HCT116 (cell line): ENCODE data around the gene ERFE. TPM values are rescaled to one million over a fixed set of nuclear protein-coding genes. Genes with fewer than 3 reads are reported as not detected.

Source experiments
- ATAC-seq: fragments of 200-7000 bp; cut with Tn5 transposase; 2 replicates; pipeline ENCODE4 v1.9.1; 2020; ENCODE audit warnings: mild to moderate bottlenecking, moderate library complexity
- BruUV-seq: library from RNA; stranded (reverse); fragments of 400-500 nt; replicated peaks from 2 replicates; lab custom pipeline; 2021; lab: Mats Ljungman, UMichigan
- CTCF ChIA-PET: fragments of 300-600 bp; sonication (Branson Sonifier 250); formaldehyde crosslinking; loops from one replicate; lab custom pipeline; 2021; ENCODE audit warnings: antibody characterized with exemption; lab: Charles Lee
- POLR2A ChIA-PET: fragments of 300-600, 350-600 bp; sonication (Branson Sonifier 250); formaldehyde crosslinking; loops from one replicate; lab custom pipeline; 2021; ENCODE audit warnings: antibody characterized with exemption; lab: Charles Lee
- RAD21 ChIA-PET, 2 experiments: fragments of 300-600 bp; sonication (Branson Sonifier 250); formaldehyde crosslinking; loops; one replicate each; lab custom pipeline; 2023; ENCODE audit warnings: low total read pairs in 2 of 2; ENCODE audit not compliant: uncharacterized antibody in 2 of 2, unreplicated experiment in 2 of 2, low non-redundant PET in 1 of 2; lab: Charles Lee
- DNase-seq: peaks from one replicate; pipeline ENCODE4 v3.0.0-alpha.2; 2010; ENCODE audit warnings: low read depth, low spot score
- H2AFZ ChIP-seq: fragments of 200-600 bp; shearing (Covaris generic), sonication (generic); 2 replicates; pipeline ENCODE4 v1.6.1; 2017; ENCODE audit warnings: low read depth, mixed run types, mixed read lengths, antibody characterized with exemption, low read length; ENCODE audit not compliant: poor library complexity, severe bottlenecking
- H3K27ac ChIP-seq: 2 replicates; pipeline ENCODE4 v1.5.1; 2012; ENCODE audit warnings: low read depth, low read length
- H3K27me3 ChIP-seq: fragments of 200-600 bp; sonication (generic); 2 replicates; pipeline ENCODE4 v1.6.1; 2016; ENCODE audit warnings: mixed run types, low read length, mixed read lengths; ENCODE audit not compliant: insufficient read depth
- H3K36me3 ChIP-seq, 2 experiments: fragments of 200-500 bp in 1 of 2; fragments of 200-600 bp in 1 of 2; sonication (Bioruptor generic) in 1 of 2; sonication (generic) in 1 of 2; 2 replicates each; pipeline versions ENCODE4 v1.5.1 to v1.6.1; 2014 to 2016; ENCODE audit warnings: low read length in 2 of 2, inconsistent platforms in 1 of 2, mixed read lengths in 1 of 2, mixed run types in 1 of 2; ENCODE audit not compliant: insufficient read depth in 2 of 2, control insufficient read depth in 1 of 2
- H3K4me1 ChIP-seq, 2 experiments: fragments of 200-600 bp in 1 of 2; sonication (generic) in 1 of 2; 2 replicates each; pipeline versions ENCODE4 v1.5.1 to v1.6.1; 2012 to 2017; ENCODE audit warnings: low read length in 2 of 2, inconsistent platforms in 1 of 2, mild to moderate bottlenecking in 1 of 2, mixed read lengths in 1 of 2, mixed run types in 1 of 2, moderate library complexity in 1 of 2; ENCODE audit not compliant: insufficient read depth in 2 of 2, control insufficient read depth in 1 of 2
- H3K4me2 ChIP-seq: fragments of 200-600 bp; sonication (generic); 2 replicates; pipeline ENCODE4 v1.6.1; 2017; ENCODE audit warnings: mixed run types, low read length, mixed read lengths
- H3K4me3 ChIP-seq, 2 experiments: fragments of 200-600 bp in 1 of 2; sonication (generic) in 1 of 2; replicated peaks in 1 of 2; 2 replicates each; pipeline ENCODE4 v1.5.1; 2011 to 2016; ENCODE audit warnings: low read length in 2 of 2, control low read depth in 1 of 2, low read depth in 1 of 2, mild to moderate bottlenecking in 1 of 2, mixed read lengths in 1 of 2, mixed run types in 1 of 2
- H3K79me2 ChIP-seq: fragments of 200-600 bp; sonication (generic); 2 replicates; pipeline ENCODE4 v1.6.1; 2017; ENCODE audit warnings: mild to moderate bottlenecking, mixed run types, low read length, moderate library complexity, mixed read lengths; ENCODE audit not compliant: insufficient read depth
- H3K9ac ChIP-seq: fragments of 200-600 bp; sonication (generic); 2 replicates; pipeline ENCODE4 v1.6.1; 2016; ENCODE audit warnings: low read length, mixed read lengths
- H3K9me2 ChIP-seq: fragments of 200-600 bp; sonication (generic), shearing (Covaris generic); 2 replicates; pipeline ENCODE4 v1.6.1; 2017; ENCODE audit warnings: mixed run types, mild to moderate bottlenecking, moderate library complexity; ENCODE audit not compliant: insufficient read depth
- H3K9me3 ChIP-seq, 2 experiments: fragments of 200-500 bp in 1 of 2; fragments of 200-600 bp in 1 of 2; sonication (Bioruptor generic) in 1 of 2; sonication (generic) in 1 of 2; 2 replicates each; pipeline ENCODE4 v1.6.1; 2014 to 2017; ENCODE audit warnings: low read length in 2 of 2, mixed read lengths in 2 of 2, inconsistent platforms in 1 of 2, low read depth in 1 of 2, mild to moderate bottlenecking in 1 of 2, mixed run types in 1 of 2, moderate library complexity in 1 of 2; ENCODE audit not compliant: control insufficient read depth in 1 of 2, insufficient read depth in 1 of 2
- H4K20me1 ChIP-seq: fragments of 200-600 bp; sonication (generic), shearing (Covaris generic); 2 replicates; pipeline ENCODE4 v1.6.1; 2017; ENCODE audit warnings: mixed run types, mild to moderate bottlenecking, moderate library complexity; ENCODE audit not compliant: insufficient read depth
- ATF3 ChIP-seq: IDR thresholded peaks from 2 replicates; pipeline ENCODE4 v1.6.1; 2012
- CBX3 ChIP-seq: IDR thresholded peaks from 2 replicates; pipeline ENCODE4 v1.6.1; 2012; ENCODE audit warnings: low read depth
- ELF1 ChIP-seq: IDR thresholded peaks from 2 replicates; pipeline ENCODE4 v1.6.1; 2012; ENCODE audit warnings: low read depth, borderline replicate concordance
- EZH2 ChIP-seq: fragments of 200-600 bp; sonication (generic); IDR thresholded peaks from 2 replicates; pipeline ENCODE4 v1.6.1; 2017; ENCODE audit warnings: antibody characterized with exemption, mixed run types
- FOSL1 ChIP-seq: IDR thresholded peaks from 2 replicates; pipeline ENCODE4 v1.6.1; 2012; ENCODE audit warnings: low read depth
- JUND ChIP-seq: IDR thresholded peaks from 2 replicates; pipeline ENCODE4 v1.6.1; 2012
- MAX ChIP-seq: IDR thresholded peaks from 2 replicates; pipeline ENCODE4 v1.6.1; 2012
- RAD21 ChIP-seq: IDR thresholded peaks from 2 replicates; pipeline ENCODE4 v1.6.1; 2012; ENCODE audit warnings: low read depth, mild to moderate bottlenecking
- SIN3A ChIP-seq: IDR thresholded peaks from 2 replicates; pipeline ENCODE4 v1.6.1; 2012; ENCODE audit warnings: low read depth
- SP1 ChIP-seq: IDR thresholded peaks from 2 replicates; pipeline ENCODE4 v1.6.1; 2012; ENCODE audit warnings: low read depth
- SRF ChIP-seq: IDR thresholded peaks from 2 replicates; pipeline ENCODE4 v1.6.1; 2012; ENCODE audit warnings: low read depth
- TCF7L2 ChIP-seq: IDR thresholded peaks from 2 replicates; pipeline ENCODE4 v1.7.0; 2011; ENCODE audit warnings: borderline replicate concordance, inconsistent platforms; ENCODE audit not compliant: insufficient read depth, insufficient read length; ENCODE audit errors: extremely low read depth
- YY1 ChIP-seq: IDR thresholded peaks from 2 replicates; pipeline ENCODE4 v1.6.1; 2011; ENCODE audit warnings: low read length, low read depth, moderate library complexity, mild to moderate bottlenecking; ENCODE audit not compliant: insufficient replicate concordance; ENCODE audit errors: extremely low read depth
- ZFX ChIP-seq: fragments of 450-650 bp; IDR thresholded peaks from 2 replicates; pipeline ENCODE4 v1.6.1; 2017
- intact Hi-C: fragments of 100-400 bp; cut with micrococcal nuclease; formaldehyde crosslinking; loops from 2 replicates; pipeline ENCODE4 v1.10.0; 2022
- total RNA-seq: library from RNA; stranded (reverse); gene quantifications from one replicate; pipeline ENCODE4 v1.2.1, GENCODE V29; 2021; ENCODE audit not compliant: unreplicated experiment

The ERFE gene
- total RNA-seq, 1 experiment from 2014 or later, result 17.3 TPM

DNA sequence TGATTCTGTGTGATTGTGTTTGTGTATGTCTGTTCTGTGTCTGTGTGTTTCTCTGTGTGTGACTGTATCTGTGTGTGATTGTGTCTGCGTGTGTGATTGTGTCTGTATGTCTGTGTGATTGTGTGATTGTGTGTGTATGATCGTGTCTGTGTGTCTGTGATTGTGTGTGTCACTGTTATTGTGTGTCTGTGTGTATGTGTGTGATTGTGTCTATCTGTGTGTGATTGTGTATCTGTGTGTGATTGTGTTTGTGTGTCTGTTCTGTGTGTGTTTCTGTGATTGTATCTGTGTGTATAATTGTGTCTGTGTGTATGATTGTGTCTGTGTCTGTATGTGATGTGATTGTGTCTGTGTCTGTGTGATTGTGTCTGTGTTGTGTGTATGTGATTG, 32.0 kb upstream of the ERFE start (continued):
- TF ChIP-seq TCF7L2 (no peak), CBX3 (no peak), ATF3 (no peak), SRF (no peak), ELF1 (no peak), ZFX (no peak), SP1 (no peak), YY1 (no peak)

GRCh38 chr2:238127165-238128060, 31.4 kb upstream of the ERFE start:
- H3K27ac ChIP-seq, result no peak overlapping the region
- CTCF ChIA-PET, result no interaction called here
- no peak overlapping the region for H3K4me2 ChIP-seq
- TF ChIP-seq JUND (no peak), MAX (no peak), EZH2 (no peak), TCF7L2 (no peak), ZFX (no peak), SIN3A (no peak), FOSL1 (no peak), CBX3 (no peak), RAD21 (no peak)
- POLR2A ChIA-PET, result no interaction called here
- no peaks in the 10 kb centered on the region for H3K79me2 ChIP-seq
- no peaks in the 10 kb centered on the region for H3K4me1 ChIP-seq
- H4K20me1 ChIP-seq, result no peaks in the 10 kb centered on the region
- H2AFZ ChIP-seq, result no peak overlapping the region
- no peaks in the 10 kb centered on the region for H3K36me3 ChIP-seq
- RAD21 ChIA-PET, result no interaction called here
- ATAC-seq (no peak; the same call in 1 of the 2 replicates), DNase-seq (no peak)
- H3K9me3 ChIP-seq, result peaks cover 0 to 10% of the 10 kb centered on the region in 2 experiments; a peak in 1 of 4 replicates
- H3K9ac ChIP-seq, result no peak overlapping the region
- H3K4me3 ChIP-seq, result no peak overlapping the region
- intact Hi-C loops, result no loop called here
- BruUV-seq, result no TSS peak
- no peaks in the 10 kb centered on the region for H3K9me2 ChIP-seq
- H3K27me3 ChIP-seq, result no peaks in the 10 kb centered on the region
